ENCODE measurements around the gene NSL1. TPM values are rescaled to one million over a fixed set of nuclear protein-coding genes. Genes with fewer than 3 reads are reported as not detected.

Gene NSL1
- total and polyA plus RNA-seq, 2 donors = 23.8 to 48.8 TPM

DNA sequence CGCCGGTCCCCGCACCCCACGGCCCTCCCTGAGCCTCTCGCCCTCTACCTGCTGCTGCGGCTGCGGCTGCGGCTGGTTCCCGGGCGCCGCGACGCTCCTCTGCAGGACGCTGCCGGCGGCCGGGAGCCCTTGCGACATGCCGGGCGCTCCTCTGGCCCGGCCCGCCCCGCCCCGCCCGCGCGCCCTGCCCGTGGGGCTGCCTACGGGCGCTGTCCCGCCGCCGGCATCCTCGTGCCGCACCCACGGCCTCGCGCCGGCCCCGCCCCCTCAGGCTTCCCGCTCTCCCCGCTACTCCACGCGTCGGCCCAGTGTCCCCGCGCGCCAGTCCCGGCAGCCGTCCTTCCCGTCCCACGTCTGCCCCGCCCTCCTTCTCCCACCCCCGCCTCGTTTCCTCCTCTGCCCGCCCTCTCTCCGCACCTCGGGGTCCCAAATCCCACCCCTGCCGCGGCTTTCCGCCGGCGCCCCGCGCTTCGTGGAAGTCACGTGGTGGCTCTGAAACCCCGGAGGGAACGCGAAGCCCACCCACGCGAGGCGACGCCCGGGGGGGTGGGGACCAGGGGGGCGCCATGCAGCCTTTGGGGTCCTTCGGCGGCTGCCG is 91.9 kb downstream of the NSL1 start, which contains the start of gene BATF3:
TSS of gene BATF3 (minus strand) at position 216 of the 598 bp plus-strand sequence. CDS start at position 138, 78 bp downstream.
- H3K36me3 ChIP-seq (ENCODE audit: control insufficient read depth in 2 of 2, insufficient read depth in 2 of 2, low read length in 1 of 2) = no peaks in the 10 kb centered on the region
- H3K27me3 ChIP-seq (ENCODE audit: control insufficient read depth in 2 of 2, insufficient read depth in 1 of 2, low read length in 1 of 2) = peaks cover 19 to 67% of the 10 kb centered on the region in 2 donors
- peaks cover 11 to 26% of the 10 kb centered on the region in 2 donors for H3K4me1 ChIP-seq (ENCODE audit: control insufficient read depth in 2 of 2, insufficient read depth in 2 of 2, low read length in 2 of 2)
- peak within 1 kb of the TSS; percentile 43 to 52 for H3K4me3 ChIP-seq (ENCODE audit: low read length in 2 of 2)
- DNase-seq (ENCODE audit: low read depth in 6 of 9, low spot score in 9 of 9) = peak in 4 of 9 donors; percentile 13 to 46 (median 26)
- H3K9me3 ChIP-seq (ENCODE audit: control insufficient read depth in 2 of 2, insufficient read depth in 1 of 2, low read length in 1 of 2) = no peaks in the 10 kb centered on the region
- 1% methylated on average over 79 of the region's 79 CpGs for WGBS
- no peak within 1 kb of the TSS for H3K27ac ChIP-seq (ENCODE audit: low read depth in 1 of 2, low read length in 1 of 2)

GRCh38 chr1:212699104-212699624 is 92.4 kb downstream of the NSL1 start:
- peak overlapping the region; percentile 38 to 52 for H3K4me3 ChIP-seq (ENCODE audit: low read length in 2 of 2)
- peak in 5 of 9 donors; percentile 13 to 51 (median 35) for DNase-seq (ENCODE audit: low read depth in 6 of 9, low spot score in 9 of 9)
- H3K4me1 ChIP-seq (ENCODE audit: control insufficient read depth in 2 of 2, insufficient read depth in 2 of 2, low read length in 2 of 2) = peaks cover 11 to 26% of the 10 kb centered on the region in 2 donors
- WGBS = 1% methylated on average over 42 of the region's 42 CpGs
- H3K9me3 ChIP-seq (ENCODE audit: control insufficient read depth in 2 of 2, insufficient read depth in 1 of 2, low read length in 1 of 2) = no peaks in the 10 kb centered on the region
- no peak overlapping the region for H3K27ac ChIP-seq (ENCODE audit: low read depth in 1 of 2, low read length in 1 of 2)
- H3K27me3 ChIP-seq (ENCODE audit: control insufficient read depth in 2 of 2, insufficient read depth in 1 of 2, low read length in 1 of 2) = peaks cover 19 to 66% of the 10 kb centered on the region in 2 donors
- no peaks in the 10 kb centered on the region for H3K36me3 ChIP-seq (ENCODE audit: control insufficient read depth in 2 of 2, insufficient read depth in 2 of 2, low read length in 1 of 2)

DNA sequence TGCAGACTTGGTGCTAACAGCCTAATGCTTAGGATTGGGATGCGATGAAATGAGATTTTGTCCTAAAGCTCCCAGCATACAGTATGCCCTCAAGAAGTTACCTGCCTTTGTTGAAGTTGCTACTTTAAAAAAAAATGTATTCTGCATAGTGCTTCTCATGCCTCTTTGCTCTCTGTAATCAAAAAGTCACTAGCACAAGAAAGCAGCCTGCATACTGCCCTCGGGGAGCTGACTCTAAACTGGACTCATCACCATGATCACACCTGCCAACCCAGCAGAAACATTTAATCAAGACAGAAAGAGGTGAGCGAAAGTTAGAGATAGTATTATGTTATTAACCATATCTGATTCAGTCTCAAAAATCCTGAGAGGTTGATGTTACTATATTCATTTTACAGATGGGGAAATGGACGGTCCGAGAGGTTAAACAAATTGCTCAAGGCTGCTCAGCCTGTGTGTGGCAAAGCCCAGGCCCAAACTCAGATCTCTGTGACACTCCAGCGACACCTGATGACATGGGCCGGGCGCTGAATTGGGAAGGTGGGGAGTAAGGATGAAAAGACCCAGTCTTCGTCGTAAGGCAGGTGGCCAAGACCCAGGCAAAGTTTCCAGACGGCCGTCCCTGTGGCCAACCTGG is 93.0 kb downstream of the NSL1 start:
- Histone ChIP-seq H3K4me3 (ENCODE audit: low read length in 2 of 2) (peak overlapping the region; percentile 38 to 52), H3K36me3 (ENCODE audit: control insufficient read depth in 2 of 2, insufficient read depth in 2 of 2, low read length in 1 of 2) (no peaks in the 10 kb centered on the region), H3K4me1 (ENCODE audit: control insufficient read depth in 2 of 2, insufficient read depth in 2 of 2, low read length in 2 of 2) (peaks cover 11 to 26% of the 10 kb centered on the region in 2 donors), H3K27ac (ENCODE audit: low read depth in 1 of 2, low read length in 1 of 2) (no peak overlapping the region), H3K9me3 (ENCODE audit: control insufficient read depth in 2 of 2, insufficient read depth in 1 of 2, low read length in 1 of 2) (no peaks in the 10 kb centered on the region), H3K27me3 (ENCODE audit: control insufficient read depth in 2 of 2, insufficient read depth in 1 of 2, low read length in 1 of 2) (peaks cover 19 to 66% of the 10 kb centered on the region in 2 donors)
- DNase-seq (ENCODE audit: low read depth in 6 of 9, low spot score in 9 of 9) = no peak
- 37% methylated on average over 12 of the region's 12 CpGs for WGBS

DNA sequence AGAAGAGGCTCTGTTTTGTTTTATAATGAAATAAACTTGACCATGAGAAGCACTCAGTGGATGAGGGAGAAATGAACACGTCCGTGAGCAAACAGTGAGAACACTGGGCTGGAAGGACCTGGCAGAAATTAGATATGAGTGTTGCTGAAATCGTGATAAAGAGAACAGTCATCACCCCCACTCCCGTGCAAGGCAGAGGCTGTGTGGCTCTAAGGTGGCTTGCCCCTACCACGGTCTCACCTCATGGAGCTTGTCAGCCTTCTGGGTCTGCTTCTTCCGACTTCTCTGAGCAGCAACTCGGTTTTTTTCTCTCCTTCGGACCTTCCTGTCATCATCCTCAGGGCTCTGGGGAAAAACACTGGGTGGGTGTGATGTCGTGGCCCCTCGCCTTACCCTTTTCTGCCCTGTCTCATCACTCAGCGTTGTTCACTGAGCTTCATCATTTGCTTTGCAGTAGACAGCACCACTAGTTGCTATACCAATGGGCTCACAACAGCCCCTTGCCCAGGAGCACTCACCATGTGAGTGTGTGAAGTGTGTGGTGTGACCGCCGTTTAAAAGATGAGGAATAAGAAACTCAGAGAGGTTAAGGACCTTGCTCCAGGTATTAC is 94.8 kb downstream of the NSL1 start:
- H3K27me3 ChIP-seq (ENCODE audit: control insufficient read depth in 2 of 2, insufficient read depth in 1 of 2, low read length in 1 of 2) = peaks cover 19 to 63% of the 10 kb centered on the region in 2 donors
- H3K27ac ChIP-seq (ENCODE audit: low read depth in 1 of 2, low read length in 1 of 2) = no peak overlapping the region
- H3K36me3 ChIP-seq (ENCODE audit: control insufficient read depth in 2 of 2, insufficient read depth in 2 of 2, low read length in 1 of 2) = no peaks in the 10 kb centered on the region
- WGBS = 95% methylated on average over 13 of the region's 13 CpGs
- H3K4me3 ChIP-seq (ENCODE audit: low read length in 2 of 2) = no peak overlapping the region
- DNase-seq (ENCODE audit: low read depth in 6 of 9, low spot score in 9 of 9) = no peak
- no peaks in the 10 kb centered on the region for H3K9me3 ChIP-seq (ENCODE audit: control insufficient read depth in 2 of 2, insufficient read depth in 1 of 2, low read length in 1 of 2)
- H3K4me1 ChIP-seq (ENCODE audit: control insufficient read depth in 2 of 2, insufficient read depth in 2 of 2, low read length in 2 of 2) = peaks cover 11 to 26% of the 10 kb centered on the region in 2 donors

GRCh38 chr1:212692774-212693644 is 98.6 kb downstream of the NSL1 start:
- Histone ChIP-seq H3K4me1 (ENCODE audit: control insufficient read depth in 2 of 2, insufficient read depth in 2 of 2, low read length in 2 of 2) (no peaks in the 10 kb centered on the region), H3K9me3 (ENCODE audit: control insufficient read depth in 2 of 2, insufficient read depth in 1 of 2, low read length in 1 of 2) (no peaks in the 10 kb centered on the region), H3K27me3 (ENCODE audit: control insufficient read depth in 2 of 2, insufficient read depth in 1 of 2, low read length in 1 of 2) (peaks cover 0 to 28% of the 10 kb centered on the region in 2 donors), H3K4me3 (ENCODE audit: low read length in 2 of 2) (no peak overlapping the region), H3K27ac (ENCODE audit: low read depth in 1 of 2, low read length in 1 of 2) (no peak overlapping the region), H3K36me3 (ENCODE audit: control insufficient read depth in 2 of 2, insufficient read depth in 2 of 2, low read length in 1 of 2) (no peaks in the 10 kb centered on the region)
- no peak for DNase-seq (ENCODE audit: low read depth in 6 of 9, low spot score in 9 of 9)
- WGBS = 95% methylated on average over 9 of the region's 9 CpGs

GRCh38 chr1:212691561-212692071 is 100.0 kb downstream of the NSL1 start:
- peaks cover 0 to 14% of the 10 kb centered on the region in 2 donors for H3K27me3 ChIP-seq (ENCODE audit: control insufficient read depth in 2 of 2, insufficient read depth in 1 of 2, low read length in 1 of 2)
- H3K4me1 ChIP-seq (ENCODE audit: control insufficient read depth in 2 of 2, insufficient read depth in 2 of 2, low read length in 2 of 2) = no peaks in the 10 kb centered on the region
- H3K9me3 ChIP-seq (ENCODE audit: control insufficient read depth in 2 of 2, insufficient read depth in 1 of 2, low read length in 1 of 2) = no peaks in the 10 kb centered on the region
- WGBS = 91% methylated on average over 9 of the region's 9 CpGs
- no peaks in the 10 kb centered on the region for H3K36me3 ChIP-seq (ENCODE audit: control insufficient read depth in 2 of 2, insufficient read depth in 2 of 2, low read length in 1 of 2)
- DNase-seq (ENCODE audit: low read depth in 6 of 9, low spot score in 9 of 9) = no peak
- no peak overlapping the region for H3K27ac ChIP-seq (ENCODE audit: low read depth in 1 of 2, low read length in 1 of 2)
- no peak overlapping the region for H3K4me3 ChIP-seq (ENCODE audit: low read length in 2 of 2)

GRCh38 chr1:212690816-212691403 is 100.7 kb downstream of the NSL1 start:
- no peak overlapping the region for H3K27ac ChIP-seq (ENCODE audit: low read depth in 1 of 2, low read length in 1 of 2)
- H3K4me3 ChIP-seq (ENCODE audit: low read length in 2 of 2) = no peak overlapping the region
- WGBS = 95% methylated on average over 4 of the region's 4 CpGs
- no peaks in the 10 kb centered on the region for H3K9me3 ChIP-seq (ENCODE audit: control insufficient read depth in 2 of 2, insufficient read depth in 1 of 2, low read length in 1 of 2)
- DNase-seq (ENCODE audit: low read depth in 6 of 9, low spot score in 9 of 9) = no peak
- no peaks in the 10 kb centered on the region for H3K4me1 ChIP-seq (ENCODE audit: control insufficient read depth in 2 of 2, insufficient read depth in 2 of 2, low read length in 2 of 2)
- H3K27me3 ChIP-seq (ENCODE audit: control insufficient read depth in 2 of 2, insufficient read depth in 1 of 2, low read length in 1 of 2) = peaks cover 0 to 13% of the 10 kb centered on the region in 2 donors
- H3K36me3 ChIP-seq (ENCODE audit: control insufficient read depth in 2 of 2, insufficient read depth in 2 of 2, low read length in 1 of 2) = no peaks in the 10 kb centered on the region

GRCh38 chr1:212689758-212690529 is 101.6 kb downstream of the NSL1 start:
- DNase-seq (ENCODE audit: low read depth in 6 of 9, low spot score in 9 of 9) = no peak
- peaks cover 0 to 8% of the 10 kb centered on the region in 2 donors for H3K27me3 ChIP-seq (ENCODE audit: control insufficient read depth in 2 of 2, insufficient read depth in 1 of 2, low read length in 1 of 2)
- WGBS = 97% methylated on average over 12 of the region's 12 CpGs
- H3K4me3 ChIP-seq (ENCODE audit: low read length in 2 of 2) = no peak overlapping the region
- H3K27ac ChIP-seq (ENCODE audit: low read depth in 1 of 2, low read length in 1 of 2) = no peak overlapping the region
- no peaks in the 10 kb centered on the region for H3K9me3 ChIP-seq (ENCODE audit: control insufficient read depth in 2 of 2, insufficient read depth in 1 of 2, low read length in 1 of 2)
- no peaks in the 10 kb centered on the region for H3K36me3 ChIP-seq (ENCODE audit: control insufficient read depth in 2 of 2, insufficient read depth in 2 of 2, low read length in 1 of 2)
- no peaks in the 10 kb centered on the region for H3K4me1 ChIP-seq (ENCODE audit: control insufficient read depth in 2 of 2, insufficient read depth in 2 of 2, low read length in 2 of 2)

Measured in thymus (tissue), 11 donors.